ENCODE measurements around the gene PRSS38.

The PRSS38 gene

DNA sequence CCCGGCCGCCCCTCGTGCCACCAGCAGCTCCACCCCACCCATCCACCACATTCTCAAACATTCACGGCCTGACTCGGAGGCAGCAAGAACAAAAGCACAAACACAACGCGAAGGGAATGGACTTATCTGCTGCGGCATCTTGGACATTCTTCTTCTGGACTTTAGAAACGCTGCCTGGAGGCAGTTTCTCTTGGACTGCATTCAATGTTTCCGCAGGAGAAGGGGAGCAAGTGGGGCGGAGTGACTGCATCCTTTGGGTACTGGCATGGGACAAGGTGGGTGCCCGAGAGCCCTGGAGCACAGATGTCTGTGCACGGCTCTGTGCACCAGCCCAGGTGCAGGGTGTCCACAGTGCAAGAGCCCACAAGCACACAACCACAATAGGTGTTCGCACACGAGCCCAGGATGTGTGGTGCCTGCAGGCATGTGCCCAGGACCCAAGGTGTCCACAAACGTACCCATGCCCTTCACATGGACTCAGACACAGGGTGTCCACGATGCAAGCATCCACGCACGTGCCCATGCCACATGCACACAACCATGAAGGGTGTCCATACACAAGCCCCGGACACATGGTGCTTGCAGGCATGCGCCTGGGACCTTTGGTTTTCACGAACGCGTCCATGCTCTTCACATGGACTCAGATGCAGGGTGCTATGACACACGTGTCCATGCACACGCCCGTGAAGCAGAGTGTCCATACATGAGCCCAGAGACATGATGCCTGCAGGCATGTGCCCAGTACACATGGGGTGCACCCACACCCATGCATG, 78.7 kb downstream of the PRSS38 start:
- DNase-seq (ENCODE audit: low spot score) = no peak
- no peak for TF ChIP-seq CTCF (IDR thresholded peaks at IDR 0.05; ENCODE audit: extremely low read depth, insufficient read depth, missing control alignments)
- in situ Hi-C loops (cut with MboI; ENCODE audit: low pct_unique_long_range_greater_than_20kb, low sequenced_read_pairs, unreplicated experiment) = no loop called here

DNA sequence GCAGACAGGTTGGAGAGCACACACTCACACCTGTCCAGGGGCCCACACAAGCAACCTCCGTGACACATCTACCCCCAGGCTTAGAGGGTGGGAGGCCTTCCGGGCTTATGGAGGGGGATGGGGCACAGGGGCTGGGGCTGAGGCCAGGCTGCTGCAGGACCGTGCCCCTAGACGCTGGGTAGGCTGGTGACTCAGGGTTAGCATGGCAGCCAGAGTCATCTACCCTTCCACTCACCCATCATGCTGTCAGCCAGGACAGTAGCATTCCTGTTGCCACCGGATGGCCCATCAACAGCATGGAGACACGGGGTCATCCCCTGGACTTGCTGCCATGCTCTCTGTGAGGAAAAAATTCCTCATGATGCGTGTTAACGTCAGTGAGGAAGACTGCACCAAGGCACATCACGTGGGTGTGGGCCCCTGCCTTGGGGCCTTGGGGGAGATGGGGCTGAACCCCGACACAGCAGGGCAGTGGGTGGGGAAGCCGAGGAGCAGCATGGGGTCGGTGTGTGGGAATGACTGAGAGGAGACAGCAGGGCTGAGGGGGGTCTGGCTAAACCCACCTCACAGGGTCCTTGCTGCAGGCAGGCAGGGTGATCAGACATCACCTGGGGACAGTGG, 79.5 kb downstream of the PRSS38 start:
- in situ Hi-C loops (cut with MboI; ENCODE audit: low pct_unique_long_range_greater_than_20kb, low sequenced_read_pairs, unreplicated experiment) = no loop called here
- no peak for DNase-seq (ENCODE audit: low spot score)
- TF ChIP-seq CTCF (IDR thresholded peaks at IDR 0.05; ENCODE audit: extremely low read depth, insufficient read depth, missing control alignments) = no peak
